HG02852 (cell line): Measurements from ENCODE around the gene APOL1.
"Not testable (repeated sequence)": the region's sequence is repeated elsewhere in the genome, so short reads cannot be mapped to it uniquely, and the experiment has no call there.

Experiments used
- ATAC-seq: cut with Tn5 transposase; IDR thresholded peaks from one replicate; pipeline ENCODE4 v1.9.1; 2021; ENCODE audit warnings: mild to moderate bottlenecking, moderate library complexity; ENCODE audit not compliant: unreplicated experiment

APOL1 gene

GRCh38 chr22:36290391-36291075, 37.6 kb downstream of the APOL1 start:
- not testable (repeated sequence) for ATAC-seq

DNA sequence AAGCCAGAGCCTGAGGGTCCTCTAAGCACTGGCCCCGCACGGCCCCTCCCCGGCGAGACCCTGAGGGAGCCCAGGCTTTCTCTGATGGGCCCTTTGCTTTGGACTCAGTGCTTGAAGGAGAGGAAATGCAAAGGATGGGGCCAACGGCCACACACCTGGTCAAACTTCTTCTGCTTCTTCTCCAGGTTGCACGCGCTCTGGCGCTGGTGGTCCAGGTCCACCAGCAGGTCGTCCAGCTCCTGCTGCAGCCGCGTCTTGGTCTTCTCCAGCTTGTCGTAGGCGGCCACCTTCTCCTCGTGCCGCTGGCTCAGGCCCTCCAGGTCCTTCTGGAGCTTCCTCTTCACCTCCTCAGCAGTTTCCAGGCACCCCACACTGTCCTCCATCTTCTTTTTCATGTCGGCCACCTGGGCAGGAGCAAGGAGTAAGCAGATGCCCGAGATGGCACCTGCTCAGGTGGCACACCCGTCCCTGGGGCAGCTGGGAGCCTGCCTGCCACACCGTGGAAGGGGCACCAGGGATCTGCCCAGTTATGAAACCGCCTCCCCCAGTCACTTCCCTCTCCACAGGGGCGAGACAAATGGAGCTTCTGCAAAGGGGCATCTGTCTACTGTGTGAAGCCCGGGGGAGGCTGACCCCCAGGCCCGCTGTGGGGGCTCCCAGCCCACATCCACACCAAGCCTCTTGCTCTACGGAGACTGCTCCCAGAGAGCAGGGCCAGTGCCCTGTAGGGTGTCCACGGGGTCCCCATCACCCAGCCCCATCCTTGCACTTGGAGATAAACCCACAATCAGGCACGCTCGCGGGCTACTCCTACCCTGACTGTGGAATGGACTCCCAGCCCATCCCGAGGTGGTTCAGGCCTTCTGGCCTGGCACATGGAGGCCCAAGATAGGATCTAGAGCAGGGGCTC, 39.2 kb downstream of the APOL1 start:
- no peak for ATAC-seq

DNA sequence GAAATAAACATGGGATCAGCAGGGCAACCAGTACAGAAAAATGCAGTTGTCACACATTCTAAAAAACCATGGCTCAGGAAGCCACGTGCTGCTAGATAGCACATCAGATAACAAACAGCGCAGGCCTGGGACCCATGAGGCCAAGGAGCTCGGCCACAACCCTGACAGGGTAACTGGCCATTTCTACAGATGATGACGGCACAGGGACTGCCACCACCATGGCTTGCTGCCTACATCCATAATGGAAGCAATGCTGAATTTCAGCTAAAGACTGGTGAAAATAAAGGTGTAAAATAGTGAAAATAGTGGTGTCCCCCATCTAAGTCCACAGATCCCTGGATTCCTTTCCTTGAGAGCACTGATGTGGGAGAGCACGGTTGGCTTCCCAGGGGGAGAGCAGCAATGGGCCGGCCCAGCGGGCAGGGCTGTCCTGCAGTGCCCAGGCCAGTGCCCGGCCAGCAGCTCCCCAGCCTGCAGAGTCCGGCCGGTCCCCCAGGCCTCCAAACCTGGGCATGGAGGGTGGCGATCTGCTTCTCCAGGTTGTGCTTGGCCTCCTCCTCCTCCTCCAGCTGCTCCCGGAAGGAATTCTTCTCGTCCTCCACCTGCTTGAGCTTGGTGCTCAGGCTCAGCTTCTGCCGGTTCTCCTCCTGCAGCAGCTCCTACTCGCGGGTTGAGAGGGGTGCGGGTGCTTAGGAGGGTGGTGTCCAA, 40.0 kb downstream of the APOL1 start:
- no peak for ATAC-seq

GRCh38 chr22:36293606-36294292, 40.8 kb downstream of the APOL1 start:
- ATAC-seq, result no peak

- no peak for ATAC-seq
Measured at GRCh38 chr22:36294293-36294620, 41.3 kb downstream of the APOL1 start.

GRCh38 chr22:36294801-36295200, 41.9 kb downstream of the APOL1 start:
- no peak for ATAC-seq

DNA sequence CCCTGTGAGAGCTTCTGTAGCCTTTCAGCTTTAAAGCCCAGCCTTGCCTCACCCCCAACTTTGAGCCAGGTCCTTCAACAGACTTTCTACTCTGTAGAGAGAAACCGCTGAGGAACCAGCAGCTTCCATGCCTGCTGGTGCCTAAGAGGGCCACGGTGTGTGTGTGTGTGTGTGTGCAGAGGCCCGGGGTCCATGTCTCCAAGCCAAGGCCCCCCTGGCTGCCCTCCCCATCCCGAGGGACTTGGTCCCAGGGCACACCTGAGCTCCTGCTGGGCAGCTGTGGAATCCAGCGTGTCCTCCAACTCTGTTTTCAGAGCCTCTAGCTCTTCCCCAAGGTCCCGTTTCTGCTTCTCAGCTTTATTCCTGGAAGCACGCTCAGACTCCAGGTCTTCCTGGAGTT, 42.3 kb downstream of the APOL1 start:
- ATAC-seq, result no peak

- ATAC-seq, result no peak
Measured at GRCh38 chr22:36296690-36297089, 43.8 kb downstream of the APOL1 start.

GRCh38 chr22:36297568-36297967, 44.6 kb downstream of the APOL1 start:
- no peak for ATAC-seq

- ATAC-seq, result no peak
Measured at GRCh38 chr22:36298118-36298517, 45.2 kb downstream of the APOL1 start.

GRCh38 chr22:36298601-36299000, 45.7 kb downstream of the APOL1 start:
- no peak for ATAC-seq

GRCh38 chr22:36299295-36299694, 46.4 kb downstream of the APOL1 start:
- ATAC-seq, result no peak

DNA sequence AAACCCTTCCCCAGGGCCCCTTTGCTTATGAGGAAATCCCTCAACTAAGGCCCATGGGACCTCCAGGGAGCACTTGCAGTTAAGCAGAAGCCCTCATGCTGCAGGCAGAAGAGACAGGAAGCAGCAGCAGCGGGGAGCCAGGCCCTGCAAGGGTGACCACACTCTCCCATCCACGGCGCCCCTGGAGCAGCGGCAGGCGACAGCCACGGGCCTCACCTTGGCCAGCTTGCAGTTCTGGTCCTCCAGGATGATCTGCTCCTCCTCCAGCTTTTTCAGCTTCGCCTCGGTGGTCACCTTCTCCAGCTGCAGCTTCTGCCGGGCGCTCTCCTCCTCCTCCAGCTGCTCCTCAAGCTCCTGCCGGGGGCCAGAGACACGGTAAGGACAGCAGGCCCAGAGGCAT, 47.0 kb downstream of the APOL1 start:
- ATAC-seq, result no peak

DNA sequence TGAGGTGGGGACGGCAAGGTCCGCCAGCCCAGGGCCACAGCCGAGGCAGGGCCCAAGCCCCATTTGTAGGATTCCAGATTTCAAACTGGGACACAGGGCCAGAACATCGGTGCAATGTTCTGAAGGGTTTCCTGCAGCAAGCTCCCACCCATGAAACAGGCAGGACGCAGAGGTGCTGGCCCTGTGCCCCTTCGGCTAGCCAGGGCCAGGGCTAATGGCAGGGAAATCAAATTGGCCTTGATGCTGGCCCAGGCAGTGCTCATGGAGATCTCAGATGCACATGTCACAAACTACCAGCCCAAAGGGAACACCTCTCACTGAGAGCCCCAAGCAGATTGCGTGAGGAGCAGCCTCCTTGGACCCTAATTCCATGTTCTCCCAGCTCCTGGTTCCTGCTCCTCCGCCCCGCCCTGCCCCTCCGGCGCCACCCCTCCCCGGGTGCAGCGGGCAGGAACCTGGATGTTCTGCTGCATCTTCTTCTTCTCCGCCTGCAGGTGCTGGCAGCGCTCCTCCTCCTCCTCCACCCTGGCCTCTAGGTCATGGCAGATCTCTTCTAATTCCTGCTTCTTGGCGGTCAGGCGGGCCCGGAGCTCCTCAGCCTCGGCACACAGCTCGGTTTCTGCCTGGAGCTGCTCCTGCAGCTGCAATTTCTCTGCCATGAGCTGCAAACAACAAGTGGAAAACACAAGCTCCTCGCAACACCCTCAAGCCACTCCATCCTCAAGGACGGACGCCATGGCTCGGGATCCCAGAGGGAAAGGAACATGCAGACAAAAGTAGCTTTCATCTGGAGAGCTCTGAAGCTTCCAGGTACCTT, 47.7 kb downstream of the APOL1 start:
- no peak for ATAC-seq

- no peak for ATAC-seq
Measured at GRCh38 chr22:36301384-36301828, 48.5 kb downstream of the APOL1 start.

DNA sequence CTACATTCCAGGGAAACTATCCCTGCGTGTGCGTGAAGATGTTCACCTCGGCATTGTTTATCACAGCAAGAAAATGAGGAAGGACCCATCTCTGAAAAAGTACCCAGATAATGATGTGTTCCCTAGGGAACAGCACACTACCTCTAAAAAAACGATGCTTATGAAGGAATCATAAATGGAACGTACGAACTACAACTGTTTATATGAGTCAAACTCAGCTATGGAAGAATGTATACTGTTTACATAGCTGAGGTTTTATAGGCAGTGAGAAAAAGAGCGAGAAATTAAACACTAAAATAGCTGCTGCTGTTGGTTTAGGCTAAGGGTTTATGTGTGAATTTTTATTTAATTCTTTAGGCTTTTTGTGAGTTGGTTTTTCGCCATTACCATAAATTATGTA, 48.9 kb downstream of the APOL1 start:
- ATAC-seq, result no peak

GRCh38 chr22:36302439-36303114, 49.6 kb downstream of the APOL1 start:
- no peak for ATAC-seq

GRCh38 chr22:36303115-36303467, 50.2 kb downstream of the APOL1 start:
- no peak for ATAC-seq

- no peak for ATAC-seq
Measured at GRCh38 chr22:36303874-36304273, 50.9 kb downstream of the APOL1 start.

- ATAC-seq, result no peak
Measured at GRCh38 chr22:36304429-36304828, 51.5 kb downstream of the APOL1 start.
